Measurements from ENCODE around the gene ANKRD34B. TPM values are rescaled to one million over a fixed set of nuclear protein-coding genes. Genes with fewer than 3 reads are reported as not detected.

Gene ANKRD34B
- under 1 TPM; 0.20 to 0.49 TPM for total RNA-seq
- 0.07 TPM for polyA plus RNA-seq (2013, experiment 1 of 2)
- polyA plus RNA-seq (2013, experiment 2 of 2), result not detected
- long read RNA-seq, experiment 1, result 0 reads
- long read RNA-seq, experiment 2, partial matches to known transcripts, result 0 of 1 reads
- long read RNA-seq, experiment 2, other reads (novel, unspliced or antisense), result 1 of 1 reads
- long read RNA-seq, experiment 3, partial matches to known transcripts, result 0 of 2 reads
- long read RNA-seq, experiment 3, other reads (novel, unspliced or antisense), result 2 of 2 reads
- long read RNA-seq, experiment 4, partial matches to known transcripts, result 0 of 1 reads
- long read RNA-seq, experiment 4, other reads (novel, unspliced or antisense), result 1 of 1 reads

GRCh38 chr5:80569961-80570786 lies at the start of gene ANKRD34B:
ANKRD34B (minus strand) TSS chr5:80570280; CDS start chr5:80560019, 10,261 bp downstream.
- peaks cover 97% of the 10 kb centered on the region for H3K27me3 Mint-ChIP-seq (ENCODE audit: insufficient read depth)
- peaks cover 4% of the 10 kb centered on the region for H3K9me3 Mint-ChIP-seq
- no peak within 1 kb of the TSS for H3K27ac ChIP-seq (ENCODE audit: low read depth, low read length)
- H3K27ac Mint-ChIP-seq, result no peak within 1 kb of the TSS
- H3K36me3 ChIP-seq (ENCODE audit: control insufficient read depth, insufficient read depth, low read length), result no peaks in the 10 kb centered on the region
- H3K27me3 ChIP-seq (ENCODE audit: control insufficient read depth, insufficient read depth, low read length, poor library complexity, severe bottlenecking), result peaks cover 99% of the 10 kb centered on the region
- H3K4me1 ChIP-seq (ENCODE audit: control insufficient read depth, insufficient read depth, low read length), result no peaks in the 10 kb centered on the region
- H3K9ac ChIP-seq (ENCODE audit: extremely low read depth, low read length, poor library complexity, severe bottlenecking), result no peak within 1 kb of the TSS
- peak within 1 kb of the TSS; percentile 47 for H3K4me3 Mint-ChIP-seq
- no peaks in the 10 kb centered on the region for H3K36me3 Mint-ChIP-seq (ENCODE audit: low read depth)
- DNase-seq, result peak; percentile 91
- H3K9me3 ChIP-seq (ENCODE audit: control insufficient read depth, low read length), result no peaks in the 10 kb centered on the region
- H3K4me3 ChIP-seq (ENCODE audit: low read length), result peak within 1 kb of the TSS; percentile 67
- no peak for TF ChIP-seq CTCF (conservative IDR thresholded peaks at IDR 0.05)
- 1 to 4% methylated on average over 44 to 73 of the region's 73 CpGs for WGBS, 2 experiments (ENCODE audit: insufficient coverage in 1 of 2, insufficient read length in 1 of 2)
- peaks cover 1% of the 10 kb centered on the region for H3K4me1 Mint-ChIP-seq

GRCh38 chr5:80619086-80619485 lies 49.0 kb upstream of the ANKRD34B start:
- TF ChIP-seq CTCF (conservative IDR thresholded peaks at IDR 0.05), result no peak
- no peaks in the 10 kb centered on the region for H3K4me1 Mint-ChIP-seq
- no peak overlapping the region for H3K4me3 Mint-ChIP-seq
- no peak for DNase-seq
- H3K9me3 Mint-ChIP-seq, result no peaks in the 10 kb centered on the region
- no peak overlapping the region for H3K4me3 ChIP-seq (ENCODE audit: low read length)
- H3K27me3 Mint-ChIP-seq (ENCODE audit: insufficient read depth), result peaks cover 5% of the 10 kb centered on the region
- no peaks in the 10 kb centered on the region for H3K4me1 ChIP-seq (ENCODE audit: control insufficient read depth, insufficient read depth, low read length)
- H3K9ac ChIP-seq (ENCODE audit: extremely low read depth, low read length, poor library complexity, severe bottlenecking), result no peak overlapping the region
- H3K27ac Mint-ChIP-seq, result no peak overlapping the region
- peaks cover 4% of the 10 kb centered on the region for H3K36me3 Mint-ChIP-seq (ENCODE audit: low read depth)
- no peaks in the 10 kb centered on the region for H3K27me3 ChIP-seq (ENCODE audit: control insufficient read depth, insufficient read depth, low read length, poor library complexity, severe bottlenecking)
- H3K27ac ChIP-seq (ENCODE audit: low read depth, low read length), result no peak overlapping the region
- WGBS, 2 experiments (ENCODE audit: insufficient coverage in 1 of 2, insufficient read length in 1 of 2), result 91% methylated on average over 1 of the region's 1 CpG; no CpG with 5 or more reads in 1 of the 2 experiments
- no peaks in the 10 kb centered on the region for H3K9me3 ChIP-seq (ENCODE audit: control insufficient read depth, low read length)
- no peaks in the 10 kb centered on the region for H3K36me3 ChIP-seq (ENCODE audit: control insufficient read depth, insufficient read depth, low read length)

GRCh38 chr5:80618438-80618837 lies 48.4 kb upstream of the ANKRD34B start:
- Mint-ChIP-seq H3K9me3 (no peaks in the 10 kb centered on the region), H3K4me1 (no peaks in the 10 kb centered on the region), H3K4me3 (no peak overlapping the region), H3K27me3 (ENCODE audit: insufficient read depth) (peaks cover 5% of the 10 kb centered on the region), H3K36me3 (ENCODE audit: low read depth) (peaks cover 4% of the 10 kb centered on the region), H3K27ac (no peak overlapping the region)
- no peak for TF ChIP-seq CTCF (conservative IDR thresholded peaks at IDR 0.05)
- no peak overlapping the region for H3K4me3 ChIP-seq (ENCODE audit: low read length)
- H3K36me3 ChIP-seq (ENCODE audit: control insufficient read depth, insufficient read depth, low read length), result no peaks in the 10 kb centered on the region
- H3K9me3 ChIP-seq (ENCODE audit: control insufficient read depth, low read length), result no peaks in the 10 kb centered on the region
- DNase-seq, result no peak
- H3K27ac ChIP-seq (ENCODE audit: low read depth, low read length), result no peak overlapping the region
- 97 to 100% methylated on average over 1 to 4 of the region's 4 CpGs for WGBS, 2 experiments (ENCODE audit: insufficient coverage in 1 of 2, insufficient read length in 1 of 2)
- no peaks in the 10 kb centered on the region for H3K27me3 ChIP-seq (ENCODE audit: control insufficient read depth, insufficient read depth, low read length, poor library complexity, severe bottlenecking)
- no peaks in the 10 kb centered on the region for H3K4me1 ChIP-seq (ENCODE audit: control insufficient read depth, insufficient read depth, low read length)
- no peak overlapping the region for H3K9ac ChIP-seq (ENCODE audit: extremely low read depth, low read length, poor library complexity, severe bottlenecking)

Data from endodermal cell (in vitro differentiated cells).